NCI-H446 (cell line): ENCODE results near the gene AMY1A.
"Not testable (repeated sequence)": the region's sequence is repeated elsewhere in the genome, so short reads cannot be mapped to it uniquely, and the experiment has no call there.

Source experiments
- DNase-seq, 2 experiments: peaks; one replicate each; lab custom pipeline; 2025; lab: John Stamatoyannopoulos, UW

Gene AMY1A

GRCh38 chr1:103655460-103655859 is at the start of gene AMY1A:
TSS of gene AMY1A (plus strand) at chr1:103655760. CDS start at chr1:103656331, 571 bp downstream.
- DNase-seq: not testable (repeated sequence)

DNA sequence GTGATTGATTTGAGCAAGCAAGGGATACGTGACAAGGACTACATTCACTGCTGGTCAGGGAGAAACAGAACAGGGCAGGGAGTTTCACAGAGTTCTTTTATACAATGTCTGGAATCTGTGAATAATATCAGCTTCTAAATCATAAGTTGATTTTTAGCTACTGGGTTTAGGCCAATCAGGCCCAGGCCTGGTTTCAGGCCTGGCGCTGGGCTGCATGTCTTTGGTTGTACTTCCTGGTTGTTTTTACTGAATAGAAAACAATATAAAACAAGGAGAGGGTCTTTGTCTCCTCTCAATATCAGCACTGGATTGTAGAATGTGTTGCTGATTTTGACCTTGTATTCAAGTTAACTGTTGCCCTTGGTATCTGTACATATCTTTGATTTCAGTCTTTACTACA is 39.2 kb upstream of the AMY1A start:
- no peak for DNase-seq

DNA sequence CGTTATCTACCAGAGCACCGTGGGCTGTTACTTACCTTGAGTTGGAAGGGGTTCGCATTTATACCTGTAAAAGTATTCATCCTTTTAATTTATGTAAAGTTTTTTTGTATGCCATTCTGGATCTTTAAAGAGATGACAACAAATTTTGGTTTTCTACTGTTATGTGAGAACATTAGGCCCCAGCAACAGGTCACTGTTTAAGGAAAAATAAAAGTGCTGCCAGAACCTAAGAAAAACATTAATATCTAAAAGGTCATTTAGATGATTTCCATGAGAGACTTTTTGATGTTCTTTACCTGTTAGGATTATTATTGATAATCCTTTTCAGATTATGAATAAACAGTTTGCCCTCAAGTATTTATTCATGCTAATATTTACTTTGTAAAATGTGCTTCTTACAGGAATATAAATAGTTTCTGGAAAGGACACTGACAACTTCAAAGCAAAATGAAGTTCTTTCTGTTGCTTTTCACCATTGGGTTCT is 38.5 kb upstream of the AMY1A start, which contains the start of gene AMY2A:
Gene AMY2A (plus strand): TSS at position 434 of the 484 bp plus-strand sequence. CDS start 14 bp downstream, at position 448.
- not testable (repeated sequence) for DNase-seq

DNA sequence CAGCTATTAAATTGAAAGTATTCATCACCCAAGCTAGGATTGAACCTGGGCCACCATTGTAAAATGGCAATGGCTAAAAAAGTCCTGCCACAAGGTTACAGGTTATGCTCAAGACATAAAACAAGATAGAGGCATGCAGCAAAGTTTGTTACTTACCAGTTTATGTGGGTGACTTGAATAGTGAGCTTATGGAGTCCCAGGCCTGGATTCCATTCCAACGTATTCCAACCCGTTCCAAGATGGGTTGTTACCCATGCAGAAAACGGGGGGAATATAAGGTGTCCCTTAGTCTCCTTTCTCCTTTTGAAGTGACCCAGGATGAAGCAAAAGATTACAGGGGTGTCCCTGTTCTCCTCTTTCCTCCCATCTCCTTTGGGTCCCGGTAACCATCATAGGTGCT is 28.1 kb upstream of the AMY1A start:
- not testable (repeated sequence) for DNase-seq

- DNase-seq: not testable (repeated sequence)
These were observed 14.4 kb upstream of the AMY1A start for GRCh38 chr1:103641194-103641593.

- not testable (repeated sequence) for DNase-seq
These were observed 11.7 kb upstream of the AMY1A start for GRCh38 chr1:103643908-103644307.

GRCh38 chr1:103650305-103650704 is 5.3 kb upstream of the AMY1A start:
- not testable (repeated sequence) for DNase-seq

DNA sequence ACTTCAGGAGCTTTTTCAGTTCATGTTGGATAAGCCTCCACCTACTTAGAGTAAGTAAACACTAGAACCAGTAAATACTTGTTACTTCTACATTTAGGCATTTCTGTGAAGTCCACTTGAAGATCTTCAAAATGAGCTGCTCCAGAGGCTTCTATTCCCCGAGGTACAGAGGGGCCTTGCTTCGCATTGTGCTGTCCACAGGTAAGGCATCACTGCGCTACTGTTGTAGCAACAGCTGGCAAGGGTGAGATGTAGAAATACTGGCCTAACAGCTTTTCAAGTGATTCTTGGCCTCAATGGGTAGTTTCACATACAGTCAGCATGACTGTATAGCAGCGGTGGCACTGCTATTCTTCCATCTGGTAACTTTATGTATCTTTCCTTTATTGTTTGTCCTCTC is 4.7 kb upstream of the AMY1A start:
- not testable (repeated sequence) for DNase-seq

GRCh38 chr1:103654133-103654532 is 1.4 kb upstream of the AMY1A start:
- not testable (repeated sequence) for DNase-seq

DNA sequence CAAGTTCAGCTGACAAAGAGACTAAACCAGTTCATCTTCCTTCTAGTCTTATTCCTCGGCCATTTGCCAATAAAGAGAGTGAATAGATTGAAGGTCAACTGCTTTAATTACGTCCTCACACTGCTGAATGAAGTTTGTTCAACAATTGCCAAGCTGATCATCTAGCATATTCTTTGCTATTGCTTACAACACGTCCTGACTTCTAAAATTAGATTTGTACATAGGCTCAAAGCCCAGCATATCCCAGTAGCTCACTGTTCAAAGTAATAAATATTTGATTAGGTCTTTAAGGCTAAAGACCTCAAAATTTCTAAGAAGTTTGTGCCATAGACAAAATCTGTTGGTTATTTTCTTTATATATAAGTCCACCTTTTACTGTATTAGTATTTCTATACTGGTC is 20.8 kb downstream of the AMY1A start:
- DNase-seq: not testable (repeated sequence)

DNA sequence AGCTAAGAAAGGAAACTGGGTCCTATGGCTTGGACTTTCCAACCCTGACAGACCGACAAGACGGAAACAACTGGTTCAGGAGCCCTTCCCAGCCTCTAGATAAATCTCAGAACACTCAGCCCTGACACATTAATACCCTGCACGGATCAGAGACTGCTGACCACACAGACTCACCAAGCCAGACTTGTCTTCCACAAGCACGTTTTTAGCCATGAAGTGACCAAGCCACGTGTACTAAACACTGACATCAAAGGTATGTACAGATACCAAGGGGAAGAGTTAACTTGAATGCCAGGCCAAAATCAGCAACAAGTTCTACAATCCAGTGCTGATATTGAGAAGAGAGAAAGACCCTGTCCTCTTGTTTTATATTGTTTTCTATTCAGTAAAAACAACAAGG is 40.5 kb downstream of the AMY1A start, which contains the start of gene AMY1B:
Gene AMY1B (minus strand): TSS at position 101 of the 400 bp plus-strand sequence. CDS start 571 bp downstream, outside the sequence.
- DNase-seq: not testable (repeated sequence)

GRCh38 chr1:103697430-103697829 is 41.9 kb downstream of the AMY1A start:
- not testable (repeated sequence) for DNase-seq

- DNase-seq: not testable (repeated sequence)
These were observed 45.1 kb downstream of the AMY1A start for GRCh38 chr1:103700669-103701068.

- not testable (repeated sequence) for DNase-seq
These were observed 45.7 kb downstream of the AMY1A start for GRCh38 chr1:103701256-103701655.

DNA sequence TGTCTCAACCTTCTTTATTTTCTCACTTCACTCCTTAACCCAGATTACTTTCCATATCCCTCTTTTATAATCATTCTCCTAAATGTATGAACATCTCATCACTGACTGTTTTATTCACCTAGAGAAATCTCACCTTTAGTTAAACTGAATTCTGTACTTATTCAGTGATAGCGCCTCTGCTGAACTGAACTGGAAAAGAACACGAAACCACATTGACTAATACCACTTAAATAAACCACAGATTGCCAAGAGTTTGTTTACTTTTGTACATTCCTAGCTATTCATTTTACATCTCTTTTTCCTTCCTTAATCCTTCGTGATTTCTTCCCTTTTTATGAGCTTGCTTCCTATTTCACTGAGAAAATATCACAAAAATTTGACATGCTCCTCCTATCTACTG is 52.1 kb downstream of the AMY1A start:
- DNase-seq: not testable (repeated sequence)

- DNase-seq: not testable (repeated sequence)
These were observed 54.8 kb downstream of the AMY1A start for GRCh38 chr1:103710381-103710780.
